ENCODE results near the gene SLC12A6.

GRCh38 chr15:34354286-34354685 lies 16.7 kb upstream of the SLC12A6 start:
- TF ChIP-seq MXI1 (conservative IDR thresholded peaks at IDR 0.05; ENCODE audit: poor library complexity, severe bottlenecking) (no peak), TAF1 (IDR thresholded peaks at IDR 0.05; ENCODE audit: low read depth) (no peak), CTCF (IDR thresholded peaks at IDR 0.05; ENCODE audit: poor library complexity, severe bottlenecking) (no peak), RAD21 (conservative IDR thresholded peaks at IDR 0.05) (no peak), POLR2AphosphoS5 (IDR thresholded peaks at IDR 0.05) (no peak)

All from neural cell (in vitro differentiated cells).